Measurements from ENCODE around the gene DPYSL3.

DPYSL3 gene

DNA sequence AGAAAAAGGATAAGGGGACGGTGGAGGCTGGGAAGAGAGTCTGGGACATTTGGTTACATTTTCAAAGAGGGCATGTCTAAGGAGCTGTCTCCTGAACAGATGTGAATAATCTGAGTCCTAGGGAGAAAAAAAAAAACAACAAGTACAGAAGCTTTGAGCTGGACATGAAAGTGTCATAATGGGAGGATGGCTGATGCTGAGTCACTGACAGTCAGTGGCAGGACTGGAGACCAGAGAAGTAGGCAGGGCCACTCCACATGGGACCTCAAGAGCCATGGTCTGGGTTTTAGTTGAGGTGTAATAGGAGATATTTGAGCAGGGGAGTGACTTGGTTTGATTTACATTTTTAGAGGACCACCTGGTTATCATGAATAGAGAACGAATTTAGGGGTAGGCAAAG, 70.6 kb downstream of the DPYSL3 start:
- no peak for DNase-seq (ENCODE audit: low read depth, low spot score)

GRCh38 chr5:147437161-147437596, 72.7 kb downstream of the DPYSL3 start:
- DNase-seq (ENCODE audit: low read depth, low spot score): peak; percentile 73

DNA sequence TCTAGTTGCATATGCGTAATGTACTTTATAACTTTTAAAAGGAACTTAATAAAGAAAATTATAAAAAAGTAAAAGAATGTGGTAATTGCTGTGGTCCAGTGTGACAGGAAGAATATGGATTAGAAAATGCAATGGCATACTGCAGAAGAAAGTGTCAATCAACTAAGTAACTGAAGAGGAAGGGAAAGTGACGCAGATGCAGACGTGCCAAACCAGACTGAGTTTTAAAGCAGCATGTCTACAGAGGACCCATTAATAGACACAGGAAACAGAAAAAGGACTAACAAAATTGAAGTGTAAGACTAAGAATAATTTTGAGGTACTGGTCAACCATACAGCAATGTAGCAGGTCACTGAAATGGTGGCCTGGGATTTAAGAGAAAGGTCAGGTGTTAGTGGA, 73.3 kb downstream of the DPYSL3 start:
- no peak for DNase-seq (ENCODE audit: low read depth, low spot score)

GRCh38 chr5:147434049-147434448, 75.8 kb downstream of the DPYSL3 start:
- DNase-seq (ENCODE audit: low read depth, low spot score): no peak

DNA sequence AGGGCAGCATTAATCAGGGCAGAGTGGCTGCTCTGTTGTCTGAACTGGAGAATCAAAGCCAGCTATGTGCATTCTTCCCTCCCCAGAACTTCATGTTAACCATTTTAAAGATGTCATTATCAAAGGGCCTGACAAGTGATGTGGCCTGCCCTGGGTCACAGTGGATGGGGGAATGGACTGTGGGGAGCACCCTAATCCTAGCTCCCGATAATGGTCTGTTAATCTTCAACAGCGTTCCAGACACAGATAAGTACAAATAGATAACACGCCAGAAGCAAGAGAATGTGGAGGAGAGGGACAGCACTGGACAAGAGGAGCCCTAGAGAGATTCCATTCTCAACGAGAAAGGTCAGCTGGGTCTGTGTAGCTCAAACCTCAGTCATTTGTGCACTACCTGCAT, 77.5 kb downstream of the DPYSL3 start:
- DNase-seq (ENCODE audit: low read depth, low spot score): no peak

GRCh38 chr5:147431586-147431985, 78.3 kb downstream of the DPYSL3 start:
- no peak for DNase-seq (ENCODE audit: low read depth, low spot score)

- DNase-seq (ENCODE audit: low read depth, low spot score): no peak
Measured at GRCh38 chr5:147430628-147431027, 79.2 kb downstream of the DPYSL3 start.

DNA sequence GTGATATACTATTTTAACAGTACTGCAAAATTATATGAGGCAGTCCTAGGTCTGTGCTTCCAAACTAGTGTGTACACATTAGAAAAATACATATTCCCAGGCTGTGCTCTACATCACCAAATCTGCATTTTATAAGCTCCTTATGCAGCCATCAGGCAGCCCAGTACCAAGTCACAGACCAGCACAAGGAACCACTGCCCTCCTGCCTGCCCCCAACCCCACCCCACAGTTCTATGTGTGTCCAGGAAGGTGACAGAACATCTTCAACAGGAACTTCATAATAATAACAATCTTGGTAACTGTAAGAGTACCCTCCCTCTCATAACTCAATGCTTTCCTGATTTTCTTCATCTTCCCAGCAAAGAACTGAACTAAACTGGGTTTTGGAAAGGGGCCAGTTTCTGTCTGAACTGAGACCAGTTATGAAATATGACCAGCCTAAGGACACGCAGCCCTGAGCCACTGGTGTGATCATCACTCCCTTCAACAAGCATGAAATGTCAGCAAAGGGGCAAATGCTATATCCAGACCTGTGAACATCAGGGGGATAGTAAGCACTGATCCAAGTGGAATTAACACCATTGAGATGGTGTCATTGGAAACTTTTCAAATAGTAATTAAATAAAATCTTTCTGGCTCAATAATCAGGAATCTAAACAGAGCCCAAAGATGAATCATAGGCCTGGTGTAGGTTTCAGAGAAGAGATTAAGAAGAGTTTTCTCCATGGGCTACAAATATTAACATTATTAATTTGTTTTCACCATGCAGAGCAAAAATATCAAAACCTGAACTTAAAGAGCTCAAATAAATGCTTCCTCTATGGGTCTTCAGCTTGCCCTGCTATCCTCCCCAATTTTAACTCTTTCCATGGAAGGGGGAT, 82.1 kb downstream of the DPYSL3 start:
- DNase-seq (ENCODE audit: low read depth, low spot score): peak; percentile 6

DNA sequence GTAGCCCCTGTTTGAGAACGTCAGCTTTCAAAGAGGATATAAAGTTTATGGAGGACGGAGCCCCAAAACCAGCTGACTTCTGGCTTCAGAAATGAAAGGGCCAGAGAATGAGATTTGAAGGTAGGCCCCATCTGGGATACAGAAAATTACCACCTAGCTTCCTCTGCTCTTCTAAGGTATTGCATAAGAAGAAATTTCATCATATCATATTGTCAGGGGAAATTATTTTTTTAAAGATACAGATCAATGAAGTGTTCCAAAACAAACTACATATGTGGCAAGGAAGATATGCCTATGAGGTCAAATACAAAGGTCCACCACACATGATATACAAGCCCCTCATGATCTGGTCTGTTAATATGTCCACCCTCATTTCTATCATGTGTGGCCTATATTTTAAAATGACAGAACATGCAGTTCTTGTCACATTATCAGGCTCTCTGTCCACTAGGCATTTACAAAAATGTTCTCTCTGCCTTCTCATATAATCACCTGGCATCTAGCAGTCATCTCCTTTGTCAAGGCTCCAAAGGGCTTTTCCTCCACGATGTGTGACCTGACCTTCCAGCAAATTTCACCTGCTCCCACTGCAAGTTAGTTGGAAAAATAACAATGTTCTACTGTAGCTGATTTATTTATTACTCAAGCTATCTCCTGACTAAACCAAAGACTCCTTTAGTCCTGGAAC, 83.1 kb downstream of the DPYSL3 start:
- DNase-seq (ENCODE audit: low read depth, low spot score): no peak

GRCh38 chr5:147418613-147419012, 91.3 kb downstream of the DPYSL3 start:
- no peak for DNase-seq (ENCODE audit: low read depth, low spot score)

- DNase-seq (ENCODE audit: low read depth, low spot score): peak; percentile 94
Measured at GRCh38 chr5:147417135-147417813, 92.6 kb downstream of the DPYSL3 start.

GRCh38 chr5:147415651-147416050, 94.2 kb downstream of the DPYSL3 start:
- no peak for DNase-seq (ENCODE audit: low read depth, low spot score)

DNA sequence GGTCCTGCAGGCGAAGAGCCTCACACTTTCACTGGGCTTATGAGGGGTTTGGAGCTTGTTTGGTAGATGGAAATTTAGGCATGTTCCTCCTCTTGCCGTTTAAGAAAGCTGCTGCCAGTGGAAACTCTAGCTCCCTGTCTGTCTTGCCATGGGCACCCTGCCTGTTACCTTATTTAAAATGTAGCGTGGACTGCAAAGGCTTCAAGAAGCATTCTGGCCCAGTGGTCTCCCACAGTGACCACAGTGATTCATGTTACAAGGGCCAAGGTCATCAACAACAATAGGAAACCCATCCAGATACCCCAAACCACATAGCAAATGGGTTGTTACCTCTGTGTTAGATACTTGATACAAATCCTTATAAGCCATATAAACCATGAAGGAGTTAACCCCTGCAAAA, 96.6 kb downstream of the DPYSL3 start:
- peak; percentile 65 for DNase-seq (ENCODE audit: low read depth, low spot score)

- DNase-seq (ENCODE audit: low read depth, low spot score): no peak
Measured at GRCh38 chr5:147412561-147412960, 97.3 kb downstream of the DPYSL3 start.

- DNase-seq (ENCODE audit: low read depth, low spot score): peak; percentile 58
Measured at GRCh38 chr5:147411359-147412319, 98.2 kb downstream of the DPYSL3 start.

GRCh38 chr5:147410496-147411358, 99.1 kb downstream of the DPYSL3 start:
- DNase-seq (ENCODE audit: low read depth, low spot score): no peak

- no peak for DNase-seq (ENCODE audit: low read depth, low spot score)
Measured at GRCh38 chr5:147408980-147409379, 100.9 kb downstream of the DPYSL3 start.

DNA sequence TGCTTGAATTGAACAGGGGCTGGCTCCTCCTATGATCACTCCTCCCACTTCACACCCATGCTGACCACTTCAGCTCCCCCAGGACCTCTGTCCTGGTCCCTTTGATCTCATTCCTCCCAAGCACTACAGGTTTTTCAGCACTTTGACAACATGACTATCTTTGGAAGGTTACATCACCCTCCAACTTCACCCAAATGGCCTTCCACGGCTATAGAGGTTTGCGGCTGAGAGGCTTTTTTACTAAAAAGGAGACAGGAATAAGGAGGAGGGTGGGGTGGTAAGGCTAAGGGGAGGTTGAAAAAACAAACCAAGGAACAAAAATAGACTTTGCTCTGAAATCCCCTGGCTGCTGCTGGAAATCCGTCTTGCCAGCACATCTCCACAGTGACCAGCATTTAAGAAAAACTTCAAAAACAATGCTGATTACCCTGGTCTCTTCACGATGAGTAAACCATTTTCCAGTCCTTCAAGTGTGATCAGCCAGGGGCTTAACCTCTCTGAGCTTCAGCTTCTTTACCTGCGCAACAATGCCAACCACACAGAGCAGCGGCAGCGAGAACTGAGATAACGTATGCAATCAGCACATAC, 102.7 kb downstream of the DPYSL3 start:
- peak; percentile 91 for DNase-seq (ENCODE audit: low read depth, low spot score)

DNA sequence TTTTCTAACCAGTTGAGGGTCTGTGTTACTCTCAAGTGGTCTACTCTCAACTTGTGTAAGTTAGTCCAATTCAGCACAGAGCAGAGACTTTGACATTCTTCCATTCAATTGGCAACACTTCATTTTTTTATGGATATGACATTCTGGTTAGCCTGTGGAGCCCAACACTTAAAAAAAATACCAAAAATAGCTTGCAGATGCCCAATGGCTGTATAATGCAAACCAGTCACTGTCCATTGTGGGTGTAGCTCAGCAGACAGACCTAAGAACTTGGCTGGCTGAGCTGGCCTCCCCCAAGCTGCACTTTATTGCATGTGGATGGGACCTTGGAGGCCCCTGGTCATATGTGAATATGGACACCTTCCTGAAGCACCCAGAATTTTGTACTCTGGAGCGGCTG, 103.2 kb downstream of the DPYSL3 start:
- DNase-seq (ENCODE audit: low read depth, low spot score): no peak

- DNase-seq (ENCODE audit: low read depth, low spot score): no peak
Measured at GRCh38 chr5:147404706-147405105, 105.2 kb downstream of the DPYSL3 start.

All from astrocyte of the hippocampus (primary cell).